ENCODE data around the gene JHY. TPM values are rescaled to one million over a fixed set of nuclear protein-coding genes. Genes with fewer than 3 reads are reported as not detected.

JHY gene
- polyA plus RNA-seq (2013), result 3.2 and 3.3 TPM in 2 replicates

GRCh38 chr11:122882189-122882856 is at the start of gene JHY:
Gene JHY (plus strand): TSS chr11:122882759. CDS start chr11:122885850, 3,091 bp downstream.
- no peaks in the 10 kb centered on the region for H3K36me3 ChIP-seq (ENCODE audit: control insufficient read depth in 1 of 2, insufficient read depth in 2 of 2, low read length in 2 of 2)
- no peak within 1 kb of the TSS for H2AK5ac ChIP-seq (ENCODE audit: low read length)
- H3K14ac ChIP-seq (ENCODE audit: low read length), result peak within 1 kb of the TSS; percentile 80
- no peaks in the 10 kb centered on the region for H3K27me3 ChIP-seq (ENCODE audit: insufficient read depth, low read length)
- H3K79me2 ChIP-seq (ENCODE audit: control insufficient read depth, insufficient read depth, low read length, poor library complexity), result no peaks in the 10 kb centered on the region
- H3K4me3 ChIP-seq (ENCODE audit: low read depth, low read length), result peak within 1 kb of the TSS; percentile 81
- peak within 1 kb of the TSS; percentile 81 for H4K91ac ChIP-seq (ENCODE audit: low read depth, low read length)
- peak within 1 kb of the TSS; percentile 65 for H3K4ac ChIP-seq (ENCODE audit: low read depth, low read length)
- H3K9me3 ChIP-seq (ENCODE audit: insufficient read depth, low read depth, low read length), result no peaks in the 10 kb centered on the region
- H2BK5ac ChIP-seq (ENCODE audit: low read depth, low read length, poor library complexity), result peak within 1 kb of the TSS; percentile 12
- peak within 1 kb of the TSS; percentile 45 for H4K12ac ChIP-seq (ENCODE audit: low read depth, low read length)
- H2BK120ac ChIP-seq (ENCODE audit: insufficient read depth, low read length, poor library complexity), result peak within 1 kb of the TSS; percentile 68
- H4K8ac ChIP-seq (ENCODE audit: low read depth, low read length), result peak within 1 kb of the TSS; percentile 94
- peak within 1 kb of the TSS; percentile 2 for H3K27ac ChIP-seq (ENCODE audit: low read depth, low read length)
- H3K9ac ChIP-seq (ENCODE audit: low read length), result peak within 1 kb of the TSS; percentile 88
- no CpG with 5 or more reads among the region's 39 CpGs for WGBS (ENCODE audit: extremely low coverage, insufficient coverage, insufficient read length)
- peaks cover 8% of the 10 kb centered on the region for H3K79me1 ChIP-seq (ENCODE audit: low read length)
- peak within 1 kb of the TSS; percentile 77 for H3K4me2 ChIP-seq (ENCODE audit: low read length)
- peak within 1 kb of the TSS; percentile 96 for H2AFZ ChIP-seq (ENCODE audit: insufficient read depth, low read length, poor library complexity)
- H3K18ac ChIP-seq (ENCODE audit: low read length), result peak within 1 kb of the TSS; percentile 84
- no peaks in the 10 kb centered on the region for H3K4me1 ChIP-seq (ENCODE audit: control insufficient read depth in 1 of 2, insufficient read depth in 2 of 2, low read length in 2 of 2)
- DNase-seq, result peak in 1 of 2 donors; percentile 34
- no peak within 1 kb of the TSS for H3K23ac ChIP-seq (ENCODE audit: low read length)
- H2BK12ac ChIP-seq (ENCODE audit: low read length), result no peak within 1 kb of the TSS

- no CpG with 5 or more reads among the region's 7 CpGs for WGBS (ENCODE audit: extremely low coverage, insufficient coverage, insufficient read length)
- Histone ChIP-seq H2BK12ac (ENCODE audit: low read length) (no peak overlapping the region), H4K8ac (ENCODE audit: low read depth, low read length) (no peak overlapping the region), H2AK5ac (ENCODE audit: low read length) (no peak overlapping the region), H3K18ac (ENCODE audit: low read length) (no peak overlapping the region), H4K91ac (ENCODE audit: low read depth, low read length) (no peak overlapping the region), H3K27me3 (ENCODE audit: insufficient read depth, low read length) (no peaks in the 10 kb centered on the region), H3K4me1 (ENCODE audit: control insufficient read depth in 1 of 2, insufficient read depth in 2 of 2, low read length in 2 of 2) (no peaks in the 10 kb centered on the region), H3K4me3 (ENCODE audit: low read depth, low read length) (no peak overlapping the region), H4K12ac (ENCODE audit: low read depth, low read length) (no peak overlapping the region), H3K14ac (ENCODE audit: low read length) (no peak overlapping the region), H2AFZ (ENCODE audit: insufficient read depth, low read length, poor library complexity) (no peak overlapping the region), H2BK120ac (ENCODE audit: insufficient read depth, low read length, poor library complexity) (no peak overlapping the region), H3K4me2 (ENCODE audit: low read length) (no peak overlapping the region), H3K9me3 (ENCODE audit: insufficient read depth, low read depth, low read length) (no peaks in the 10 kb centered on the region), H3K4ac (ENCODE audit: low read depth, low read length) (no peak overlapping the region), H3K27ac (ENCODE audit: low read depth, low read length) (no peak overlapping the region), H2BK5ac (ENCODE audit: low read depth, low read length, poor library complexity) (no peak overlapping the region), H3K23ac (ENCODE audit: low read length) (no peak overlapping the region), H3K79me2 (ENCODE audit: control insufficient read depth, insufficient read depth, low read length, poor library complexity) (no peaks in the 10 kb centered on the region), H3K79me1 (ENCODE audit: low read length) (no peaks in the 10 kb centered on the region), H3K9ac (ENCODE audit: low read length) (no peak overlapping the region), H3K36me3 (ENCODE audit: control insufficient read depth in 1 of 2, insufficient read depth in 2 of 2, low read length in 2 of 2) (no peaks in the 10 kb centered on the region)
- no peak for DNase-seq
These were observed 48.6 kb upstream of the JHY start for GRCh38 chr11:122833846-122834464.

GRCh38 chr11:122836916-122837315 is 45.6 kb upstream of the JHY start:
- H4K8ac ChIP-seq (ENCODE audit: low read depth, low read length), result no peak overlapping the region
- no peak overlapping the region for H2BK120ac ChIP-seq (ENCODE audit: insufficient read depth, low read length, poor library complexity)
- H4K12ac ChIP-seq (ENCODE audit: low read depth, low read length), result no peak overlapping the region
- no peak for DNase-seq
- H3K27me3 ChIP-seq (ENCODE audit: insufficient read depth, low read length), result no peaks in the 10 kb centered on the region
- no peak overlapping the region for H3K4ac ChIP-seq (ENCODE audit: low read depth, low read length)
- no peak overlapping the region for H2AFZ ChIP-seq (ENCODE audit: insufficient read depth, low read length, poor library complexity)
- H4K91ac ChIP-seq (ENCODE audit: low read depth, low read length), result no peak overlapping the region
- no peaks in the 10 kb centered on the region for H3K79me2 ChIP-seq (ENCODE audit: control insufficient read depth, insufficient read depth, low read length, poor library complexity)
- H3K79me1 ChIP-seq (ENCODE audit: low read length), result no peaks in the 10 kb centered on the region
- no peaks in the 10 kb centered on the region for H3K9me3 ChIP-seq (ENCODE audit: insufficient read depth, low read depth, low read length)
- no peak overlapping the region for H3K9ac ChIP-seq (ENCODE audit: low read length)
- H2BK12ac ChIP-seq (ENCODE audit: low read length), result no peak overlapping the region
- no peak overlapping the region for H3K18ac ChIP-seq (ENCODE audit: low read length)
- no peaks in the 10 kb centered on the region for H3K4me1 ChIP-seq (ENCODE audit: control insufficient read depth in 1 of 2, insufficient read depth in 2 of 2, low read length in 2 of 2)
- H3K4me3 ChIP-seq (ENCODE audit: low read depth, low read length), result no peak overlapping the region
- H3K14ac ChIP-seq (ENCODE audit: low read length), result no peak overlapping the region
- no peak overlapping the region for H3K27ac ChIP-seq (ENCODE audit: low read depth, low read length)
- no peak overlapping the region for H3K23ac ChIP-seq (ENCODE audit: low read length)
- no peak overlapping the region for H2AK5ac ChIP-seq (ENCODE audit: low read length)
- H3K4me2 ChIP-seq (ENCODE audit: low read length), result no peak overlapping the region
- H3K36me3 ChIP-seq (ENCODE audit: control insufficient read depth in 1 of 2, insufficient read depth in 2 of 2, low read length in 2 of 2), result no peaks in the 10 kb centered on the region
- H2BK5ac ChIP-seq (ENCODE audit: low read depth, low read length, poor library complexity), result no peak overlapping the region

GRCh38 chr11:122837528-122838346 is 44.8 kb upstream of the JHY start:
- Histone ChIP-seq H4K12ac (ENCODE audit: low read depth, low read length) (no peak overlapping the region), H3K79me2 (ENCODE audit: control insufficient read depth, insufficient read depth, low read length, poor library complexity) (no peaks in the 10 kb centered on the region), H2AFZ (ENCODE audit: insufficient read depth, low read length, poor library complexity) (no peak overlapping the region), H3K27me3 (ENCODE audit: insufficient read depth, low read length) (no peaks in the 10 kb centered on the region), H3K4ac (ENCODE audit: low read depth, low read length) (no peak overlapping the region), H3K27ac (ENCODE audit: low read depth, low read length) (no peak overlapping the region), H3K23ac (ENCODE audit: low read length) (no peak overlapping the region), H2BK120ac (ENCODE audit: insufficient read depth, low read length, poor library complexity) (no peak overlapping the region), H4K8ac (ENCODE audit: low read depth, low read length) (no peak overlapping the region), H3K79me1 (ENCODE audit: low read length) (no peaks in the 10 kb centered on the region), H3K4me3 (ENCODE audit: low read depth, low read length) (no peak overlapping the region), H3K14ac (ENCODE audit: low read length) (no peak overlapping the region), H2AK5ac (ENCODE audit: low read length) (no peak overlapping the region), H3K9me3 (ENCODE audit: insufficient read depth, low read depth, low read length) (no peaks in the 10 kb centered on the region), H3K4me1 (ENCODE audit: control insufficient read depth in 1 of 2, insufficient read depth in 2 of 2, low read length in 2 of 2) (no peaks in the 10 kb centered on the region), H3K9ac (ENCODE audit: low read length) (no peak overlapping the region), H2BK12ac (ENCODE audit: low read length) (no peak overlapping the region), H3K18ac (ENCODE audit: low read length) (no peak overlapping the region), H4K91ac (ENCODE audit: low read depth, low read length) (no peak overlapping the region), H2BK5ac (ENCODE audit: low read depth, low read length, poor library complexity) (no peak overlapping the region), H3K36me3 (ENCODE audit: control insufficient read depth in 1 of 2, insufficient read depth in 2 of 2, low read length in 2 of 2) (no peaks in the 10 kb centered on the region), H3K4me2 (ENCODE audit: low read length) (no peak overlapping the region)
- WGBS (ENCODE audit: extremely low coverage, insufficient coverage, insufficient read length), result 100% methylated on average over 1 of the region's 4 CpGs
- no peak for DNase-seq
